ENCODE data around the gene FKBP2.
A peak's percentile ranks its signal among the peaks of the same experiment; 100 is the strongest.

The FKBP2 gene

DNA sequence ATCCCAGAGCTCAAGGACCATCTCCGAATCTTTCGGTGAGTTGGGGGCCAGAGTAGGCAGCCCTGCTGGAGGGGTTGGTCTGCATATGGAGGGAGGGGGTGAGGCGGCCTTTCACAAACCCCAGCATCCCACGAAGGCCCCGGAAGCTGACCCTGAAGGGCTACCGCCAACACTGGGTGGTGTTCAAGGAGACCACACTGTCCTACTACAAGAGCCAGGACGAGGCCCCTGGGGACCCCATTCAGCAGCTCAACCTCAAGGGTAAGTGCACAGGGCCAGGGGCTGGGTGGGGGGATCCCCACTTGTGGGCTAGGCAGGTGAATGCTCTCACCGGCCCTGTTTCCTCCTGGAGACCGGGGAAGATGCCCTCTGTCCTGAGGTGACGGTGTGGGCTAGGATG lies 21.1 kb upstream of the FKBP2 start:
- no peak for DNase-seq

DNA sequence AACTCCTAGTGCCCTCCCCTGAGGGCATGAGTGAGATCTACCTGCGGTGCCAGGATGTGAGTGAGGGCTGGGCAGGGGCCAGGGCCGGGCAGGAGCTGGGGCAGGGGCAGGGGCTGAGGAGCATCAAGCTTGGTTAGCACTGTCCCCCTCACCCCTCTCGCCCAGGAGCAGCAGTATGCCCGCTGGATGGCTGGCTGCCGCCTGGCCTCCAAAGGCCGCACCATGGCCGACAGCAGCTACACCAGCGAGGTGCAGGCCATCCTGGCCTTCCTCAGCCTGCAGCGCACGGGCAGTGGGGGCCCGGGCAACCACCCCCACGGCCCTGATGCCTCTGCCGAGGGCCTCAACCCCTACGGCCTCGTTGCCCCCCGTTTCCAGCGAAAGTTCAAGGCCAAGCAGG lies 20.6 kb upstream of the FKBP2 start:
- DNase-seq = no peak

DNA sequence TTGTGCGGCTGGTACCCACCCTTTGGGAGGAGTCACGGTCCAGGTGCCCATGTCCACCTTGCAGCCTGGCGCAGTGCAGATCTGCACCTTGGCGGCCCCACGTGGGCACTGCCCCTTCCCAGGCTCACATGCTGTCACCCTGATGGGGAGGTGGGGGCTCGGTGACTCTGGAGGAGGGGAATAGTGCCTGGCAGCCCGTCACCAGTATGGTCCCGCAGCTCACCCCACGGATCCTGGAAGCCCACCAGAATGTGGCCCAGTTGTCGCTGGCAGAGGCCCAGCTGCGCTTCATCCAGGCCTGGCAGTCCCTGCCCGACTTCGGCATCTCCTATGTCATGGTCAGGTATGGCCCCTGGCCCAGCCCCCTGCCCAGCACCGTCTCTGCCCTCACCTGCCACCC lies 20.1 kb upstream of the FKBP2 start:
- no peak for DNase-seq

DNA sequence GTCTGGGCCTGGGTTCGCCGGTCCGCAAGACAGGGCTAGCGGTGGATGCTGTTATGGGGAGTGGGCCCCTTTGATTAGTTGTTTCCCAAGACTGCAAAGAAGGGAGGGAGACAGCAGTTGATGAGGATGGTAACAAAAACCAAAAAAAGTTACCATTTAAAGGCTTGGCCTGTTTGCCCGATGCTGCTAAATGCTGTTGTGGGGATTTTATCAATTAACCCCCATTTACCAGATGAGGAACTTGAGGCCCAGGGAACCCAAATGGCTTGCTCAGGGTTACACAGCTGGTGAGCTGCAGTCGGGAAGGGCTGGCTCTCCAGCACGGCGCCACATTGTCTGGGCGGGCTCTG lies 18.3 kb upstream of the FKBP2 start:
- DNase-seq = no peak

DNA sequence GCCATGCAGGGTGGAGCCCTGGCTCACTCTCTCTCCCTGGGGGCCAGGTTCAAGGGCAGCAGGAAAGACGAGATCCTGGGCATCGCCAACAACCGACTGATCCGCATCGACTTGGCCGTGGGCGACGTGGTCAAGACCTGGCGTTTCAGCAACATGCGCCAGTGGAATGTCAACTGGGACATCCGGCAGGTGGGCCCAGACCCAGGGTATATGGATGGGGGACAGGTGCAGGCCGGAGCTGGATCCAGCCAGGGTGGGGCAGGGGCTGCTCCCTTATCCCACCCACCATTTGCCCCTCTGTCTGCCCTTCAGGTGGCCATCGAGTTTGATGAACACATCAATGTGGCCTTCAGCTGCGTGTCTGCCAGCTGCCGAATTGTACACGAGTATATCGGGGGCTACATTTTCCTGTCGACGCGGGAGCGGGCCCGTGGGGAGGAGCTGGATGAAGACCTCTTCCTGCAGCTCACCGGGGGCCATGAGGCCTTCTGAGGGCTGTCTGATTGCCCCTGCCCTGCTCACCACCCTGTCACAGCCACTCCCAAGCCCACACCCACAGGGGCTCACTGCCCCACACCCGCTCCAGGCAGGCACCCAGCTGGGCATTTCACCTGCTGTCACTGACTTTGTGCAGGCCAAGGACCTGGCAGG lies 17.8 kb upstream of the FKBP2 start:
- no peak for DNase-seq

DNA sequence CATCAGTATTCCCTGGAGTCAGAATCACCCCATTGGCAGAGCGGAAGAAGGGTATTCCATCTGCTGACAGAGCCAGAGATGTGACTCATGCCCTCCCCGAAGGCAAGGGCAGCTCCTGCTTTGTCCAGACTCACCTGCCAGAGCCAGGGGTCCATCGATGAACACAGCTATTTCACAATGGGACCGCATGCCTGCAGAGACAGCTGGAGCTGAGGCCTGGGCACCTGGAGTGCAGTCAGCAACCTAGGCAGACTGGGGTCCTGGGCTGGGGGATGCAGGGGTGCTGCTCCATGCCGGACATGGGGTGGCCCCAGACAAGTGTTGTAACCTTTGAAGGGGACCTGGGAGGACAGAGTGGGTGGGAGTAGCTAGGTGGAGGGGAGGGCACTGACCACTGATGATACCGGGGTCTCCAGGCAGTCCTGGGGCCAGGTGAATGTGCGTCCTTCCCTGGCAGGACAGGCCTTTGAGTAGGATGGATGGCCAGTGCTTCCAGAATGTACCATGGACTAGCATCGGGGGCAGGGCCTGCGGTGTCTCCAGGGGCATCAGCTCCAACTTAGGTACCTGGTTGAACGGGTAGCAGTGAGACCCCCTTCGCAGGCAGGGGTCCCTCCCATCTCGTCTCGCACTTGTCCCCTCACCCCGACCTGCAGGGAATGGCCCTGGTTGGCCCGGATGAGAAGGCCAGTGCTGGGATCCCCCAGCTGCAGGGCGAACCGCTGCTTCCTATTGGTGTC lies 16.6 kb upstream of the FKBP2 start:
- DNase-seq = no peak

DNA sequence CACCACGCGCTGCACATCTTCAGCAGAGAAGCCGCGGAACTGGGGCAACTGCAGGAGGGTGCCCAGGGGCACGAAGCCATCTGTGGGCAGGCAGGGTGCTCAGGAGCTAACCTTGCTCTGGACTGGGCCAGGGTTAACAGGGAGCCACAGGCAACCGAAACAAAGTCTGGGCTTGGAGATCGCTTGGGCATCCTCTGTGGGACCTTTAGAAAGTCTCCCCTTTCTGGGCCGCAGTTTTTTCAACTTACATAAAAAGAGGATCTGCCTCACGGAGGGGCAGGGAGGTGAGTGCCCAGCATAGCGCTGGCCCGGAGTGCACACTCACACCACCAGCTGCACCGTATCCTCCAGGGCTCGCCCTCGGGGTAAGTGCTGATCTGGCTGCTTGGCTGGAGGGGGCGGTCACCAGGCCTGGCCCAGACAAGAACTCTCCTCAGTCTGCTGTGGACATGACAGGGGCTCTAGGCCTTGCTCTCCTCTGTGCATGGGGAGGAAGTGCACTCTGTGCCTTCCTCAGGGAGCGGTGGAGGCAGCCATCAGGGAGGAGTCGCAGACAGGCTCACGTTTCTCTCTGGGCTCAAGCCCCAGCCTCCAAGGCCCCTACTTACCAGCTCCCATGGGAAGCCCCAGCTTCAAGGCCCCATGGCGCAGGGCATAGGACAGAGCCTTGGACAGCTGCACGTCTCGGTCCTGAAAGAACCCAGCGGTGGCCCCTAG lies 15.8 kb upstream of the FKBP2 start:
- no peak for DNase-seq

DNA sequence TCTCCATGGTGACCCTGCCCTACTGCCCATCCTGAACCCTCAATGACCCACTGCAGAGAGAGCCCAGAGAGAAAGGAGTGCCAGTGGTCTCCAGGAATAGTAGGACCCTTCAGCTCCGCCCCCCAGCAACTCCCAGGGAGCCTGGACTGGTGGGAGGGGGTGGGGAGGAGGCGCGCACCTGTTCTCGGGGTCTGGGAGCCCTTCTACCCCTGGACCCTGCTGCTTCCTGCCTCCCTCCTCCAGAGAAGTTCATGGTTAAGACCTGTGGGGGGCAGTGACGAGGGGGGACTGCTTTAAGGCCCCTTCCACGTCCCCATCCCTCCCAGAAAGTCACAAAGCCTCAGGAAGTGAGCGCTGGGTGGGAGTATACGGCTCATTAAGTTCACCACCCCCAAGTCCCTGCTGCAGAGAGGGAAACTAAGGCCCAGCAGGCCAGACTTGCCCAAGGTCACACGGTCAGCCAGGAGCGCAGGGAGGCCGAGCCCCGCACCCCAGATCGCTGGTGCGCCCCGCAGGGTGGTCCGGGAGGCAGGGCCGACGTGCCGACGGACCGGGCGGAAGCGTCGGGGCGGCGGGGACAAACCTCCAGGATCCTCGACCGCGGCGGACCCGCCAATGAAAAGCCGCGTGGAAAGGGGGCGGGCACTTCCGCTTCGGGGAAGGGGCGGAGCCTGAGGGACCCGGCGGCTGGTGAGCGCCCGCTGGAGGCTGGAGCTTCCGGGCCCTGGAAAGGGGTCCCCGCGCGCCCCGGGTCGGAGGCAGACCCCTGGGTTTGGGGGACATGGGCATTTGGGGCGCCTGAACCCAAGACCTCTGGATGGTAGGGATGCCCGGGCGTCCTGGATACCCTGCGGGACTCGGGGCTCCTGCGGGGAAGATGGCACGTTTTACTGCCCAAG lies 15.0 kb upstream of the FKBP2 start, which contains the start of the genes NUDT22 and TRPT1:
NUDT22 (plus strand) TSS at position 667 of the 899 bp plus-strand sequence. CDS start 379 bp downstream, outside the sequence.
TRPT1 (minus strand) TSS at position 579 of the 899 bp plus-strand sequence; CDS start at position 253, 326 bp downstream.
- DNase-seq = peak; percentile 41

DNA sequence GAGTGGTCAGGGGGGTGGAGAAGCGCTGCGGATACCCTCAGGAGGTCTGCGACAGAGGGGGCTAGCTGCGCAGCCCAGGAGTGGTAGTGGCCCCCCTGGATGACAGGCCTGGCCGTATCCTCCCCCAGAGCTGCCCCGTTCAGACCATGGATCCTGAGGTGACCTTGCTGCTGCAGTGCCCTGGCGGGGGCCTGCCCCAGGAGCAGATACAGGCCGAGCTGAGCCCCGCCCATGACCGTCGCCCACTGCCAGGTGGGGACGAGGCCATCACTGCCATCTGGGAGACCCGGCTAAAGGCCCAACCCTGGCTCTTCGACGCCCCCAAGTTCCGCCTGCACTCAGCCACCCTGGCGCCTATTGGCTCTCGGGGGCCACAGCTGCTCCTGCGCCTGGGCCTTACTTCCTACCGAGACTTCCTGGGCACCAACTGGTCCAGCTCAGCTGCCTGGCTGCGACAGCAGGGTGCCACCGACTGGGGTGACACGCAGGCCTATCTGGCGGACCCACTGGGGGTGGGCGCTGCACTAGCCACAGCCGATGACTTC lies 14.3 kb upstream of the FKBP2 start:
- DNase-seq = no peak

DNA sequence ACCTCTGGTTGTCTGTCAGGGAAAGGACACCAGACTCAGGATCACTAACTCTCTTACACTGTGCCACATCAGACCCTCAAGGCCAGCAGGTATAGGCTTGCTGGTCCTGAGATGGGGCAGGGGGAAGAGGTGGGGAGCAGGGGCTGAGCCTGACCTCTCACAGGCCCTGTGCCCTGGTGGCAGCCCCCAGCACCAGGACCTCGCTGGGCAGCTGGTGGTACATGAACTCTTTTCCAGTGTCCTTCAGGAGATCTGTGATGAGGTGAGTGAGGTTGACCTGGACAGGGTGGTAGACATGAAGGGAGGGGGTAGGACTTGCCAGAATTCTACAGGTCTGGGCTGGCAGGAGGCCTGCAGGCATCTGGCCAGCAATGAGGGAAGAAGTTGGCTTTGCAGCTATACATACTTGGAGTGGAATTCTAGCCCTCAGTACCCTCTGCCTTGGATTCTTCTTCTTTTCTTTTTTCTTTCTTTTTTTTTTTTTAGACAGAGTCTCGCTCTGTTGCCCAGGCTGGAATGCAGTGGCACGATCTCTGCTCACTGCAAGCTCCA lies 13.4 kb upstream of the FKBP2 start:
- DNase-seq = no peak

DNA sequence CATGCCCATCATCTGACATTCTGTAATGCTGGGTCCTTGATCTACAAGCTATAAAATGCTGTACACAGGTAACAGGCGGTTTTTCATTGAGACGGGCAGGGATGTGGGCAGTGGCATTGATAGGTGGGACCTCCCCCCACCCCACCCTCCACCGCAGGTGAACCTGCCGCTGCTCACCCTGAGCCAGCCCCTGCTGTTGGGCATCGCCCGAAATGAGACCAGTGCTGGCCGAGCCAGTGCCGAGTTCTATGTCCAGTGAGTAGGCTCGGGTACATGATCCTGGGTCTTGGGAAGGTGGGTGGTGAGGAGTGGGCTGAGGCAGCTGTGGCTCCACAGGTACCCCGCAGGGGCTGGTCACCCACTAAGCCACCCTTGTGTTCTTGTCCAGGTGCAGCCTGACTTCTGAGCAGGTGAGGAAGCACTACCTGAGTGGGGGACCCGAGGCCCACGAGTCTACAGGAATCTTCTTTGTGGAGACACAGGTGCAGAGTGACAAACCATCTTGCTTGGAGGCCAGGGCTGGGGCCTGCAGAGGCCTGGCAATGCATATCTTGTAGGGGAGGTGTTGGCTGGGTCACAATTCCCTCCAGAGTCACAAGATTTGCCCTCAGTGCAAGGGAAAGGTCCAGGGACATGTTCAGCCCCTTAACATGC lies 11.7 kb upstream of the FKBP2 start:
- DNase-seq = no peak

DNA sequence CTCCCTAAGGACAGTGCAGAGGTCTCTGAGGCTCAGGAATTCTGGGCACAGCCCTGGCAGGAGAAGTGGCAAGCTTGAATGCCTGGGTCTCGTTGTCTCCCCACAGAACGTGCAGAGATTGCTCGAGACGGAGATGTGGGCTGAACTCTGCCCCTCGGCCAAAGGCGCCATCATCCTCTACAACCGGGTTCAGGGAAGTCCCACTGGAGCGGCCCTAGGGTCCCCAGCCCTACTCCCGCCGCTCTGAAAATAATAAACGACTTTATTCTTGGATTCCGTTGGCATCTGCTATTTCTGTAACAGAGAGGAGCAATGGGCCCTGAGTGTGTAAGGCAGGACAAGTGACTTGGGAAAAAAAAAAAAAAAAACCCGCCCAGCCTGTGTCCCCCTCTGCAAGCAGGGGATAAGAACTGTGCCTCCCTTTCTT lies 11.1 kb upstream of the FKBP2 start:
- no peak for DNase-seq

DNA sequence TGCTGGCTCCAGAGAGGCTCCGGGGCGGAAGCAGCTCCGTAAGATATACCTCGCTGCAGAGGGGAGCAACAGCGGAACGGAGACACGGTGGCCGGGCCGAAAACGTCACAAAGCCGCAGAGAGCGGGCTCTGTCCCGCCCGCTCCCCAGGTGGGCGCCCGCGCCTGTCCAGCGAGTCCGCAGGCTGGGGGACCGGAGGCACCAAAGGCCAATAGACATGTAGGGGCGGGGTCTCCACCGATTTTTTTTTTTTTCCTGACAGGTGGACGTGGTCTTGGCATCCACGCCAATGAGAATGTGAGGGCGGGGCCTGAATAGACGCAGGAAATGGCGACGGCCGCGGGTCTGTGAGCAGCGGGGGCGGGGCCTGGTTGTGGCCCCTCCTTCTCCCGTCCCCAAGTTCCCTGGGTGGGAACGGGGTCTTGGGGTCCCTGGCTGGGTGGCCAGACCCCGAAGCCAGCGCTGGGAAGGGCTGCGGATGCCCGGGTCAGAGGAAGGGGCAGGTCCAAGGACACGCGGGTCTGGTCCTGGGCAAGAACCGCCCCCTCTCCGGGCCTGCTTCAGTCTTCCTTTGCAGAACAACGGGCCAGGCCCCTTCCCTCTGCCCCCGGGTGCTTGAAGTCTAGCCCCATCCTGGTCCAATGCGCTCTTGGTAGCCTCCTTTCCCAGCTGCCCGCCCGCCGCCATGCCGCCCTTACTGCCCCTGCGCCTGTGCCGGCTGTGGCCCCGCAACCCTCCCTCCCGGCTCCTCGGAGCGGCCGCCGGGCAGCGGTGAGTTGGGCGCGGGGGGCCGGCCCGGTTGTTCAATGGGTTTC lies 10.5 kb upstream of the FKBP2 start, which contains the start of gene DNAJC4:
DNAJC4 (plus strand) TSS at position 378 of the 814 bp plus-strand sequence; CDS start at position 685, 307 bp downstream.
- peak; percentile 82 for DNase-seq

DNA sequence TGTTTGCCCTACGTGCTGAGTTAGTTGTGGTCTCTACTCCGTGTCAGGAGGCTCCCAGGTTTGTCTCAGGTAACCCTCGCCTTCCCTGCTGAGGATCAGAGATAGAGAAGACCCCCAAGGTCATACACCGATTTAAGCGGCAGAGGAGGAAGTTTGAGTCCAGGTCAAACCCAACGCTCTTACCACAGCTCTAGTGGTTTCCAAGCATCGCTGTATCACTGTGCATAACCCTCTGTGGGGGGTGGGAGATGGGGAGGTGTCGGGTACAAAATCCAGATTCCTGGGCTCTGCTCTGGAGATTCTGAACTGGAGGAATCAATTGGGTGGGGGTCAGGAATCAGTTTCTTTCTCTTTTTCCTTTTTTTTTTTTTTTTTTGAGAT lies 9.9 kb upstream of the FKBP2 start:
- no peak for DNase-seq

DNA sequence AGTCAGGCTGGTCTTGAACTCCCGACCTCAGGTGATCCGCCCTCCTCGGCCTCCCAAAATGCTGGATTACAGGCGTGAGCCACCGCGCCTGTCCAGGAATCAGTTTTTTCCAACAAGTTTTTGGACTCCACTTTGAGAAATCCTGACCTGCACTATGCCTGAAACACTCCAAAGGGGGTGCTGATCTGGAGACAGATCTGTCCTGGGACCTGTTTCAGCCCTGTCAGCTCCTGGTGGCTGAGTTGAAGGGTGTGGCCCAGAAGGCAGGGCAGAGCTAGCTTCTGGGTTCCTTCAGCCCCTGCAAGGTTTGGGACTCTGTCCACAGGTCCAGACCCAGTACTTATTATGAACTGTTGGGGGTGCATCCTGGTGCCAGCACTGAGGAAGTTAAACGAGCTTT lies 9.3 kb upstream of the FKBP2 start:
- no peak for DNase-seq

DNA sequence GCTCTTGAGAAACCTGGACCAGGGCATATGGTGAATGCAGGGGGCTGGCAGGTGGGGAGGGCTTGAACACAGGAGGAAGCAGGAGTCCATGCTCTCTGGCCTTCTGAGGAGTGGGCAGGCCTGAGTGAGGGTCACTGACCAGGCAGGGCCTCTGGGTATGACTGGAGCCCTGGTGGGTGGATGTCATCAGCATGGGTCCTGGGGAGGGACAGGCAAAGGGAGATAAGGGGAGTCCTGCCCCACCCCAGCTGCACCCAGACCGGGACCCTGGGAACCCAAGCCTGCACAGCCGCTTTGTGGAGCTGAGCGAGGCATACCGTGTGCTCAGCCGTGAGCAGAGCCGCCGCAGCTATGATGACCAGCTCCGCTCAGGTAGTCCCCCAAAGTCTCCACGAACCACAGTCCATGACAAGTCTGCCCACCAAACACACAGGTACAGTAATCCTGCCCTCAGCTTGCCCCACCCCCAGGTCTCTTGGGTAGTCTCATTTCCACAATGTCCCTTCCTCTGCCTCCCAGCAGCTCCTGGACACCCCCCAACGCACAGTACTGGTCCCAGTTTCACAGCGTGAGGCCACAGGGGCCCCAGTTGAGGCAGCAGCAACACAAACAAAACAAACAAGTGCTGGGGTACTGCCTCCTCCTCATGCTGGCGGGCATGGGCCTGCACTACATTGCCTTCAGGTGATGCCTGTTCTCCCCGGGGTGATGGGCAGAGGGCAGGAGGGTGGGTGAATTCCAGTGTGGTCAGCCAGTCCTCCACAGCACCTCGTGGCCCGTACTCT lies 8.5 kb upstream of the FKBP2 start:
- DNase-seq = no peak

DNA sequence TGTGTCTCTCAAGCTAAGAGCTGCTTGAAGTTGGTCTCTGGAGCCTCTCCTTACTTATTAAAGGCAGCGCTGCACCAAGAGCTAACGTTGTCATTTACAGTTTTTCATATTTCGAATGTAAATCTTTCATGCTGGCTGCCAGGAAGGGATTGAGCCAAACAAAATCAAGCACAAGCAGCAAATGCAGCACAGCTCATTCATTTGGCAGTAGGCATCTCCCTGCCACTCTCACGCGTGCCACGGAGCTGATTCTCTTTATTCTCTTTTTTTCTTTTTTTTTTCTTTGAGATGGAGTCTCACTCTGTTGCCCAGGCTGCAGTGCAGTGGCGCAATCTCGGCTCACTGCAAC lies 8.0 kb upstream of the FKBP2 start:
- DNase-seq = no peak

DNA sequence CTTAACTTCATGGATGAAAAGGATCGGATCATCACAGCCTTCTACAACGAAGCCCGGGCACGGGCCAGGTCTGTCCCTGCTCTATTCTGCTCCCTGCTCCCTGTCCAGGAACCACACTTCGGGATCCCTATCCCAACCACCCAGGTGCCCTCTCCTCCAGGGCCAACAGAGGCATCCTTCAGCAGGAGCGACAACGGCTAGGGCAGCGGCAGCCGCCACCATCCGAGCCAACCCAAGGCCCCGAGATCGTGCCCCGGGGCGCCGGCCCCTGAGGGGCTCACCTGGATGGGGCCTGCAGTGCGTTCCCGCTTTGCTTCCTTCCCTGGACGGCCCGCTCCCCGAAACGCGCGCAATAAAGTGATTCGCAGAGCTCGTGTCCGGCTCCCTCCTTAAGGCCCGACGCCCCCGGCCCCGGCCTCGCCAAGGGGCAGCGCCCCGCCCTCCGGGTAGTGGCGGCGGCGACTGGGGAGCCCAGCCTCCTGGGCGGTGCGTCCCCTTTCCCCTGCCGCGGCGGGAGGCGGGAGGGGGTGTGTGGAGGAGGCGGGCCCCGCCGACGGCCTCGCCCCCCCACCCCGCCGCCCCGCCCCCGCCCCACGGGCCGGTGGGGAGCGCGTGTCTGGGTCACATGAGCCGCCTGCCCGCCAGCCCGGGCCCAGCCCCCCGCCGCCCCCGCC lies 6.8 kb upstream of the FKBP2 start, which contains the start of gene VEGFB:
VEGFB (plus strand) TSS at position 672 of the 674 bp plus-strand sequence. CDS start 250 bp downstream, outside the sequence.
- no peak for DNase-seq
